H9 (cell line): ENCODE measurements around the gene CDK17. TPM values are rescaled to one million over a fixed set of nuclear protein-coding genes. Genes with fewer than 3 reads are reported as not detected.
"Not testable (repeated sequence)": the region's sequence is repeated elsewhere in the genome, so short reads cannot be mapped to it uniquely, and the experiment has no call there.

Experiments used
- DNase-seq: peaks from one replicate; pipeline ENCODE4 v3.0.0-alpha.2; 2017
- H2AFZ ChIP-seq: one replicate; pipeline ENCODE4 v1.6.1; 2013; ENCODE audit warnings: mild to moderate bottlenecking, low read length, control low read depth, moderate library complexity
- H2AK5ac ChIP-seq: 2 replicates; pipeline ENCODE4 v1.6.1; 2013; ENCODE audit warnings: low read length, control low read depth, mixed read lengths; ENCODE audit not compliant: insufficient read length
- H2BK120ac ChIP-seq: one replicate; pipeline ENCODE4 v1.6.1; 2013; ENCODE audit warnings: low read depth, mild to moderate bottlenecking, low read length, control low read depth, inconsistent platforms; ENCODE audit not compliant: poor library complexity, severe bottlenecking
- H2BK12ac ChIP-seq: 2 replicates; pipeline ENCODE4 v1.6.1; 2013; ENCODE audit warnings: low read length, control low read depth, mixed read lengths, low read depth; ENCODE audit not compliant: insufficient read length
- H2BK15ac ChIP-seq: 2 replicates; pipeline ENCODE4 v1.6.1; 2013; ENCODE audit warnings: low read depth, low read length, control low read depth
- H2BK20ac ChIP-seq: one replicate; pipeline ENCODE4 v1.6.1; 2013; ENCODE audit warnings: low read depth, mild to moderate bottlenecking, low read length, control low read depth, inconsistent platforms; ENCODE audit not compliant: poor library complexity, severe bottlenecking
- H2BK5ac ChIP-seq: 2 replicates; pipeline ENCODE4 v1.6.1; 2013; ENCODE audit warnings: low read length, control low read depth, mixed read lengths; ENCODE audit not compliant: insufficient read length
- H3K14ac ChIP-seq: 2 replicates; pipeline ENCODE4 v1.6.1; 2013; ENCODE audit warnings: low read length, control low read depth; ENCODE audit not compliant: insufficient read depth
- H3K18ac ChIP-seq: 2 replicates; pipeline ENCODE4 v1.6.1; 2013; ENCODE audit warnings: low read depth, mild to moderate bottlenecking, mixed read lengths, low read length, control low read depth; ENCODE audit not compliant: insufficient read length
- H3K23ac ChIP-seq: 2 replicates; pipeline ENCODE4 v1.6.1; 2013; ENCODE audit warnings: low read length, control low read depth, mixed read lengths, low read depth; ENCODE audit not compliant: insufficient read length
- H3K23me2 ChIP-seq: 2 replicates; pipeline ENCODE4 v1.6.1; 2013; ENCODE audit warnings: low read depth, mild to moderate bottlenecking, mixed read lengths, low read length, control low read depth; ENCODE audit not compliant: insufficient read length, poor library complexity, severe bottlenecking
- H3K27ac ChIP-seq: 2 replicates; pipeline ENCODE4 v1.5.1; 2013; ENCODE audit warnings: low read length, control low read depth, mixed read lengths, low read depth; ENCODE audit not compliant: insufficient read length
- H3K27me3 ChIP-seq: 2 replicates; pipeline ENCODE4 v1.6.1; 2013; ENCODE audit warnings: low read length, control low read depth, inconsistent platforms; ENCODE audit not compliant: insufficient read depth
- H3K4ac ChIP-seq: 2 replicates; pipeline ENCODE4 v1.6.1; 2013; ENCODE audit warnings: low read depth, mild to moderate bottlenecking, control low read depth, inconsistent platforms, low read length, moderate library complexity
- H3K4me1 ChIP-seq: 2 replicates; pipeline ENCODE4 v1.6.1; 2013; ENCODE audit warnings: low read length, control low read depth, inconsistent platforms; ENCODE audit not compliant: insufficient read depth
- H3K4me2 ChIP-seq: 2 replicates; pipeline ENCODE4 v1.6.1; 2013; ENCODE audit warnings: low read length, control low read depth, mixed read lengths; ENCODE audit not compliant: insufficient read length, insufficient read depth
- H3K56ac ChIP-seq: 2 replicates; pipeline ENCODE4 v1.6.1; 2013; ENCODE audit warnings: low read depth, mild to moderate bottlenecking, mixed read lengths, low read length, control low read depth; ENCODE audit not compliant: insufficient read length
- H3K79me1 ChIP-seq: 2 replicates; pipeline ENCODE4 v1.6.1; 2013; ENCODE audit warnings: low read depth, mild to moderate bottlenecking, moderate library complexity, low read length, control low read depth, inconsistent platforms; ENCODE audit not compliant: insufficient read depth, poor library complexity, severe bottlenecking
- H3K79me2 ChIP-seq: 2 replicates; pipeline ENCODE4 v1.6.1; 2013; ENCODE audit warnings: low read length, control low read depth, inconsistent platforms; ENCODE audit not compliant: insufficient read depth
- H3K9ac ChIP-seq: 2 replicates; pipeline ENCODE4 v1.6.1; 2013; ENCODE audit warnings: low read length, control low read depth, mixed read lengths; ENCODE audit not compliant: insufficient read length; ENCODE audit errors: extremely low read depth
- H3K9me3 ChIP-seq: one replicate; pipeline ENCODE4 v1.6.1; 2013; ENCODE audit warnings: low read depth, low read length, inconsistent platforms; ENCODE audit not compliant: control insufficient read depth
- H3T11ph ChIP-seq: one replicate; pipeline ENCODE4 v1.6.1; 2013; ENCODE audit warnings: mild to moderate bottlenecking, low read length, control low read depth, inconsistent platforms
- H4K20me1 ChIP-seq: one replicate; pipeline ENCODE4 v1.6.1; 2013; ENCODE audit not compliant: control insufficient read depth, insufficient read length, insufficient read depth
- H4K5ac ChIP-seq: 2 replicates; pipeline ENCODE4 v1.6.1; 2013; ENCODE audit warnings: low read depth, mild to moderate bottlenecking, mixed read lengths, low read length, control low read depth; ENCODE audit not compliant: insufficient read length
- H4K8ac ChIP-seq: replicated peaks from 2 replicates; pipeline ENCODE4 v1.6.1; 2013; ENCODE audit warnings: low read length, control low read depth, mixed read lengths, low read depth; ENCODE audit not compliant: insufficient read length
- H4K91ac ChIP-seq: 2 replicates; pipeline ENCODE4 v1.6.1; 2013; ENCODE audit warnings: low read depth, mild to moderate bottlenecking, moderate library complexity, mixed read lengths, low read length, control low read depth; ENCODE audit not compliant: insufficient read length
- H3K27ac Mint-ChIP-seq, 3 experiments: 2 replicates in 2 of 3; 3 replicates in 1 of 3; pipeline ENCODE4 v1.8.0; 2020 to 2021; ENCODE audit warnings: mixed read lengths in 3 of 3, mild to moderate bottlenecking in 1 of 3, moderate library complexity in 1 of 3
- H3K27me3 Mint-ChIP-seq: 2 replicates; pipeline ENCODE4 v1.8.0; 2021; ENCODE audit warnings: low read depth, mild to moderate bottlenecking, moderate library complexity, mixed read lengths
- H3K36me3 Mint-ChIP-seq, 3 experiments: 2 replicates in 2 of 3; 3 replicates in 1 of 3; pipeline ENCODE4 v1.8.0; 2020 to 2021; ENCODE audit warnings: low read depth in 3 of 3, mixed read lengths in 3 of 3; ENCODE audit not compliant: insufficient read depth in 1 of 3
- H3K4me1 Mint-ChIP-seq, 2 experiments: 2 replicates each; pipeline ENCODE4 v1.8.0; 2020; ENCODE audit warnings: mixed read lengths in 2 of 2
- H3K4me3 Mint-ChIP-seq, 2 experiments: 2 replicates in 1 of 2; 3 replicates in 1 of 2; pipeline ENCODE4 v1.8.0; 2020 to 2021; ENCODE audit warnings: mild to moderate bottlenecking in 2 of 2, mixed read lengths in 2 of 2, moderate library complexity in 1 of 2
- H3K9me3 Mint-ChIP-seq, 2 experiments: 2 replicates in 1 of 2; 3 replicates in 1 of 2; pipeline ENCODE4 v1.8.0; 2020; ENCODE audit warnings: mild to moderate bottlenecking in 2 of 2, mixed read lengths in 2 of 2, moderate library complexity in 1 of 2
- WGBS: extraction: QIAGEN DNeasy Blood & Tissue Kit; methylation state at CpG from one replicate; pipeline ENCODE4 v1.1.7; 2013; ENCODE audit warnings: missing lambda C conversion rate, low lambda C conversion rate, mixed read lengths; ENCODE audit not compliant: insufficient read length; ENCODE audit errors: extremely low coverage; 5-methylcytosine and 5-hydroxymethylcytosine counted together
- total RNA-seq: library from RNA; stranded (reverse); gene quantifications from 2 replicates; pipeline ENCODE4 v1.2.1, GENCODE V29; 2021
- TF ChIP-seq, protein P1 (sequence below): fragments of 200-600 bp; sonication (generic); conservative IDR thresholded peaks from 3 replicates; pipeline ENCODE4 v1.8.0; 2021; ENCODE audit warnings: antibody characterized with exemption, mild to moderate bottlenecking

Gene CDK17
- total RNA-seq, 1 experiment from 2014 or later = 28.8 TPM

DNA sequence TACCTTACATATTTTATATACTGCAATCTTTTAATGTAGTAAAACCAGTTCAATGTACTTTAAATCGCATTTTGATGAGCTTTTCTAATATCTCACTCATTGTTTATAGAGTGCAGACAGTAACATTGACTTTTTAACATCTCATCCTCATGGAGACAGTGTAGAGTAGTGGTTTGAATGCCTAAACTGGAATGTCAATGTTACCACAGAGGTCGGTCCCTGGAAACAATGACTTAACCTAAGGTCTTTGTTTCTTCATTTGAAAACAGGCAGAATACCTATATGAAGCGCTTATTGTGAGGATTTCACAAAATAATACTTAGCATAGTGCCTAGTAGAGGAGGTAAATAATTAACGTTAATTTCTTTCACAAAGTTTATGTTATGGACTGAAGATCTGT, 5.0 kb downstream of the CDK17 start:
- Histone ChIP-seq H4K91ac (no peak overlapping the region), H2BK15ac (no peak overlapping the region), H3K18ac (no peak overlapping the region), H2AFZ (no peak overlapping the region), H3K4me2 (no peak overlapping the region), H2BK5ac (no peak overlapping the region), H3K14ac (no peak overlapping the region), H4K20me1 (no peaks in the 10 kb centered on the region), H2BK12ac (no peak overlapping the region), H3K27me3 (no peaks in the 10 kb centered on the region), H4K8ac (no peak overlapping the region), H3T11ph (no peak overlapping the region), H3K23me2 (peaks cover 9% of the 10 kb centered on the region), H3K4ac (no peak overlapping the region), H3K9me3 (no peaks in the 10 kb centered on the region), H3K4me1 (peaks cover 3% of the 10 kb centered on the region; the same call in 1 of the 2 replicates), H3K23ac (no peak overlapping the region), H2BK20ac (no peak overlapping the region), H3K79me2 (peaks cover 6% of the 10 kb centered on the region; the same call in 1 of the 2 replicates), H2BK120ac (no peak overlapping the region), H2AK5ac (no peak overlapping the region), H4K5ac (no peak overlapping the region), H3K9ac (no peak overlapping the region), H3K79me1 (no peaks in the 10 kb centered on the region), H3K56ac (no peak overlapping the region), H3K27ac (no peak overlapping the region)
- TF ChIP-seq, protein P1, sequence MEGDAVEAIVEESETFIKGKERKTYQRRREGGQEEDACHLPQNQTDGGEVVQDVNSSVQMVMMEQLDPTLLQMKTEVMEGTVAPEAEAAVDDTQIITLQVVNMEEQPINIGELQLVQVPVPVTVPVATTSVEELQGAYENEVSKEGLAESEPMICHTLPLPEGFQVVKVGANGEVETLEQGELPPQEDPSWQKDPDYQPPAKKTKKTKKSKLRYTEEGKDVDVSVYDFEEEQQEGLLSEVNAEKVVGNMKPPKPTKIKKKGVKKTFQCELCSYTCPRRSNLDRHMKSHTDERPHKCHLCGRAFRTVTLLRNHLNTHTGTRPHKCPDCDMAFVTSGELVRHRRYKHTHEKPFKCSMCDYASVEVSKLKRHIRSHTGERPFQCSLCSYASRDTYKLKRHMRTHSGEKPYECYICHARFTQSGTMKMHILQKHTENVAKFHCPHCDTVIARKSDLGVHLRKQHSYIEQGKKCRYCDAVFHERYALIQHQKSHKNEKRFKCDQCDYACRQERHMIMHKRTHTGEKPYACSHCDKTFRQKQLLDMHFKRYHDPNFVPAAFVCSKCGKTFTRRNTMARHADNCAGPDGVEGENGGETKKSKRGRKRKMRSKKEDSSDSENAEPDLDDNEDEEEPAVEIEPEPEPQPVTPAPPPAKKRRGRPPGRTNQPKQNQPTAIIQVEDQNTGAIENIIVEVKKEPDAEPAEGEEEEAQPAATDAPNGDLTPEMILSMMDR = no peak
- no peak overlapping the region for H3K27ac Mint-ChIP-seq
- peaks cover 36 to 39% of the 10 kb centered on the region in 2 experiments for H3K4me1 Mint-ChIP-seq
- DNase-seq = no peak
- no peaks in the 10 kb centered on the region for H3K36me3 Mint-ChIP-seq
- H3K9me3 Mint-ChIP-seq = no peaks in the 10 kb centered on the region
- no CpG with 5 or more reads among the region's 4 CpGs for WGBS
- H3K4me3 Mint-ChIP-seq = no peak overlapping the region
- no peaks in the 10 kb centered on the region; the same call in 1 of the 2 replicates for H3K27me3 Mint-ChIP-seq

DNA sequence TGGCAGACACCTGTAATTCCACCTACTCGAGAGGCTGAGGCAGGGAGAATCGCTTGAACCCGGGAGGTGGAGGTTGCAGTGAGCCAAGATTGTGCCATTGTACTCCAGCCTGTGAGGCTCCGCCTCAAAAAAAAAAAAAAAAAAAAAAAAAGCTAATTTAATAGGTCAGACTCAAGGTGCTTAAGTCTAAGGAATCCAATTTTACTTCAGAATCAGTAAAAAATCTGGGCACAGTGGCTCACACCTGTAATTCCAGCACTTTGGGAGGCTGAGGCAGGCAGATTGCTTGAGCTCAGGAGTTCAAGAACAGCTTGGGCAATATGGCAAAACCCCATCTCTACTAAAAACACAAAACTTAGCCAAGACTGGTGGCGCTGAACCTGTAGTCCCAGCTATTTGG, 7.0 kb downstream of the CDK17 start:
- H3K4me1 Mint-ChIP-seq = peaks cover 28 to 31% of the 10 kb centered on the region in 2 experiments
- not testable (repeated sequence) for H2BK5ac ChIP-seq, H3K27me3 Mint-ChIP-seq, H3K4ac ChIP-seq, H2BK20ac ChIP-seq, H3K18ac ChIP-seq, H3K9me3 ChIP-seq, H3K4me2 ChIP-seq, H3K9me3 Mint-ChIP-seq, H3K4me3 Mint-ChIP-seq, H2AK5ac ChIP-seq, H3K79me2 ChIP-seq, H3K56ac ChIP-seq, H3K27me3 ChIP-seq, H4K20me1 ChIP-seq, H3K14ac ChIP-seq, H2AFZ ChIP-seq, H3K27ac Mint-ChIP-seq, H2BK12ac ChIP-seq, H4K91ac ChIP-seq, H3K23me2 ChIP-seq, H3K23ac ChIP-seq, H3K4me1 ChIP-seq, H3K36me3 Mint-ChIP-seq, H3K27ac ChIP-seq, H4K5ac ChIP-seq, H4K8ac ChIP-seq, H2BK120ac ChIP-seq, DNase-seq, H3K79me1 ChIP-seq, H2BK15ac ChIP-seq, H3K9ac ChIP-seq, H3T11ph ChIP-seq
- no CpG with 5 or more reads among the region's 5 CpGs for WGBS
